Muscle of leg (tissue), 11 donors: Measurements from ENCODE around the gene DNAAF9. TPM values are rescaled to one million over a fixed set of nuclear protein-coding genes. Genes with fewer than 3 reads are reported as not detected.
A peak's percentile ranks its signal among the peaks of the same experiment; 100 is the strongest.

Source experiments
- DNase-seq: peaks from one replicate; pipeline ENCODE4 v3.0.0; 2013
- H3K27ac ChIP-seq: one replicate; pipeline ENCODE4 v1.5.1; 2013; ENCODE audit warnings: mild to moderate bottlenecking, low read length, control low read depth
- H3K27me3 ChIP-seq: one replicate; pipeline ENCODE4 v1.6.1; 2013; ENCODE audit warnings: low read length; ENCODE audit not compliant: control insufficient read depth, insufficient read depth
- H3K36me3 ChIP-seq: one replicate; pipeline ENCODE4 v1.6.1; 2013; ENCODE audit warnings: low read length; ENCODE audit not compliant: control insufficient read depth, insufficient read depth
- H3K4me1 ChIP-seq: one replicate; pipeline ENCODE4 v1.6.1; 2013; ENCODE audit warnings: low read length; ENCODE audit not compliant: control insufficient read depth, insufficient read depth
- H3K4me3 ChIP-seq: one replicate; pipeline ENCODE4 v1.5.1; 2013; ENCODE audit warnings: low read length, control low read depth
- H3K9me3 ChIP-seq: replicated peaks from 2 replicates; pipeline ENCODE4 v1.6.1; 2013; ENCODE audit warnings: low read depth, low read length; ENCODE audit not compliant: control insufficient read depth
- WGBS: methylation state at CpG from one replicate; pipeline ENCODE4 v1.1.5; 2013; ENCODE audit warnings: missing lambda C conversion rate; ENCODE audit not compliant: insufficient coverage; 5-methylcytosine and 5-hydroxymethylcytosine counted together
- polyA plus RNA-seq, 8 donors: library from polyadenylated mRNA; unstranded; fragments of 120-200 nt; gene quantifications; one replicate each; pipeline versions ENCODE4 v1.2.1 to v1.2.3, GENCODE V29; 2013; ENCODE audit warnings: inconsistent platforms in 1 of 8, low replicate concordance in 1 of 8; ENCODE audit not compliant: insufficient read length in 8 of 8, insufficient read depth in 1 of 8
- total RNA-seq: library from RNA; stranded (reverse); fragments of 120-200 nt; gene quantifications from one replicate; pipeline ENCODE4 v1.2.4, GENCODE V29; 2013

The DNAAF9 gene
- total and polyA plus RNA-seq, 9 donors = 12.4 to 16.6 (median 14.4) TPM

GRCh38 chr20:3413393-3413889 is 6.0 kb upstream of the DNAAF9 start:
- H3K27me3 ChIP-seq = peaks cover 3% of the 10 kb centered on the region
- no CpG with 5 or more reads among the region's 4 CpGs for WGBS
- H3K4me3 ChIP-seq = no peak overlapping the region
- DNase-seq = no peak
- no peaks in the 10 kb centered on the region for H3K4me1 ChIP-seq
- H3K9me3 ChIP-seq = no peaks in the 10 kb centered on the region
- H3K27ac ChIP-seq = no peak overlapping the region
- no peaks in the 10 kb centered on the region for H3K36me3 ChIP-seq

- Histone ChIP-seq H3K4me3 (no peak overlapping the region), H3K27me3 (peaks cover 3% of the 10 kb centered on the region), H3K4me1 (peaks cover 4% of the 10 kb centered on the region), H3K36me3 (no peaks in the 10 kb centered on the region), H3K9me3 (no peaks in the 10 kb centered on the region), H3K27ac (no peak overlapping the region)
- DNase-seq = no peak
- no CpG with 5 or more reads among the region's 11 CpGs for WGBS
Measured at GRCh38 chr20:3412600-3413392, 5.3 kb upstream of the DNAAF9 start.

GRCh38 chr20:3410464-3410863 is 3.0 kb upstream of the DNAAF9 start:
- peaks cover 3% of the 10 kb centered on the region for H3K27me3 ChIP-seq
- H3K4me3 ChIP-seq = no peak overlapping the region
- DNase-seq = no peak
- H3K27ac ChIP-seq = no peak overlapping the region
- H3K36me3 ChIP-seq = no peaks in the 10 kb centered on the region
- no CpG with 5 or more reads among the region's 2 CpGs for WGBS
- no peaks in the 10 kb centered on the region for H3K9me3 ChIP-seq
- H3K4me1 ChIP-seq = peaks cover 8% of the 10 kb centered on the region

- no peak overlapping the region for H3K4me3 ChIP-seq
- H3K27me3 ChIP-seq = peaks cover 3% of the 10 kb centered on the region
- H3K9me3 ChIP-seq = no peaks in the 10 kb centered on the region
- no peaks in the 10 kb centered on the region for H3K36me3 ChIP-seq
- peaks cover 8% of the 10 kb centered on the region for H3K4me1 ChIP-seq
- H3K27ac ChIP-seq = no peak overlapping the region
- DNase-seq = no peak
- 93% methylated on average over 6 of the region's 10 CpGs for WGBS
Measured at GRCh38 chr20:3409417-3409816, 1.9 kb upstream of the DNAAF9 start.

DNA sequence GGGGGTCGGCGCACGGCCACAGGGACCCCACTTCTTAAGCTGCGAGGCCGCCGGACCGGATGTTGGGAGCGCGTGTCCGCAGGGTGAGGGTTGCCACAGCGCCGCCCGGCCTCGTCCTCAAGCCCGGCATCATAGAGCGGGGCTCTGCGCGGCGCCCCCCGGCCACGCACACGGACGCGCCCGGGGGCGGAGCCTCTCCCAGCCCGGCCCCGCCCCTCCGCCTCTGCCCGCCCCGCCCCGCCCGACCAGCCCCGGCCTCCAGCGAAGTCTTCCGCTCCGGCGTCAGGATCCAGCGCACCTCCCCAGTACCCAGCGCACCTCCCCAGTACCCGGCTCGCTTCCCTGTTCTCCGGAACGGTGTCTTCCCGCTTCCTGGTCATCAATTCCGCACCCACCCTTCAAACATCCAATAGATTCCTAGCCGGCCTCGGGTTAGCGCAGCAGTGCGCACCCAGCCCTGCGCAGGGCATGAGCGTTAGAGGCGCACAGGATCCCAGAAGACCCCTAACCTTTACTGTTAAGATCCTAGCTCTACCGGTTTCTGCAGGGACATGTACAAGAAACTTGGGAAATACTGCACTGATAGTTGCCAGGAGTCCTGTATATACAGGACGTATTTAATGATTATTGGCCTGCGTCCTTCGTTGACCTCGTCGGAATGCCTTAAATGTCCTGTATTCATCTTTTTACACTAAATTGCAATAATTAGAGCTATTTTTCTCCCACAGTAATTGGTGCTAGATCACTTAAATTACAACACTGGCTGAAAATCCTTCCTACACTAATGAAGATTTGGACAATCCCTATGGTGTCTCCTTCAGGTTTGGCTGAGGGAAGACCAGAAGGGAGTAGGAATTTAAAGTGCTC is 535 bp upstream of the DNAAF9 start:
- peak; percentile 85 for DNase-seq
- 0% methylated on average over 53 of the region's 59 CpGs for WGBS
- Histone ChIP-seq H3K9me3 (no peaks in the 10 kb centered on the region), H3K4me1 (peaks cover 8% of the 10 kb centered on the region), H3K27ac (peak overlapping the region; percentile 86), H3K27me3 (peaks cover 2% of the 10 kb centered on the region), H3K4me3 (peak overlapping the region; percentile 94), H3K36me3 (no peaks in the 10 kb centered on the region)

DNA sequence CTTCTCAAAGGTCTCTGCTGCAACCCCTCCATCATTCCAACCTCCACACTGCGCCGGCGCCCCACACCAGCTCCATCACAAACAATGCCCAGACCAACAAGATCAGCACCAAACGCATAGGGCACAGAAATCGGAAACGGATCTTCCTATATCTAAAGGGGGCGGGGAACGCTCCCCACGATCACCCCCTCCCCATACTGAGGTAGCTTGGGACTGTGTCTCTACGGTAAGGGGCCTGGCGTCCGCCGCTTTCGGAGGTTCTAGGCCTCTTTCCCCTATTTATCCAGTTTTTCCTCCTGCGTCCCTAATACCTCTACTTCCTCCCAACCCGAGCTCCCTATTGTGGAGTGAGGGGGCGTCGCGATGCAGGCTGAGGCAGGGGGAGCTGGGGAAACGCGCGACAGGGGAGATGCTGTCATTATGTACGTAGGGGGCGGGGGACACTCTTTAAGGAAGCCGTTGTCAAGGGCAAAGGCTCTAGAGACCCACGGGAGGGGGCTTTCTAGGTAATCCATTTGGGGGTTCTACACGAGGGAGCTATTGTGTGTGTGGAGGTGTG is 909 bp downstream of the DNAAF9 start:
- Histone ChIP-seq H3K27me3 (no peaks in the 10 kb centered on the region), H3K4me3 (peak overlapping the region; percentile 94), H3K4me1 (peaks cover 8% of the 10 kb centered on the region), H3K27ac (peak overlapping the region; percentile 92), H3K36me3 (no peaks in the 10 kb centered on the region), H3K9me3 (no peaks in the 10 kb centered on the region)
- DNase-seq = peak; percentile 59
- WGBS = 0% methylated on average over 9 of the region's 27 CpGs

DNA sequence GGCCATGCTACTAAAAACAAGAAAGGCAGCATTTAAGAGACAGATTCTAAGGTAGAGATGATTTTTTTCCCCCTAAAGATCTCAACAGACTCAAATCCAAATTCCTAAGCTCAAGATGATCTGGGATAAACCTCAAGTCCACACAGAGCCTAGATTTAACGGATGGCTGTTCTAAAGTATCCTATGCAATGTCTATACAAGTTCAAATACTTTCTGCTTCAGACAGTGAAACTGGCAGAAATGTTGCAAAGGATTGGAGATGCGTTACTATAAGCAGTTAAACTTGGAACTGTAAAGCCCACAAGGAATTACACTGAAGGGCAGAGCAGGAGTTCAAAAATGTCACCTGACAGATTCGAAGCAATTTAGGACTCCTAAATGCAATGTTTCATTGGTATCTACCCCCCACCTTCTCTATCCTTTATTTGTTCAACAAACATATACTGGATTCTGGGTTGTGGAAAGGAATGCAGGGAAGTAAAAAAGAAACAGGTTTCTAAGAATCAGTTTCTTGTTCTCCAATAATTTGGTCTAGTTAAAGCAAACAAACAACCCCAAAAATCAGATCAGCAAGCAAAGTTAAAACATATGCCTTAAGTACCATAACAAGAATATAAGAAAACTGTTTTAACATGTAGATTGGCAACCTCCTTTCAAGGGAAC is 1.6 kb downstream of the DNAAF9 start:
- Histone ChIP-seq H3K4me1 (peaks cover 8% of the 10 kb centered on the region), H3K9me3 (no peaks in the 10 kb centered on the region), H3K27me3 (no peaks in the 10 kb centered on the region), H3K27ac (peak overlapping the region; percentile 92), H3K36me3 (no peaks in the 10 kb centered on the region), H3K4me3 (peak overlapping the region; percentile 94)
- WGBS = 80% methylated on average over 1 of the region's 3 CpGs
- DNase-seq = no peak

GRCh38 chr20:3405139-3405538 is 2.3 kb downstream of the DNAAF9 start:
- no peaks in the 10 kb centered on the region for H3K36me3 ChIP-seq
- no CpG with 5 or more reads among the region's 2 CpGs for WGBS
- H3K9me3 ChIP-seq = no peaks in the 10 kb centered on the region
- DNase-seq = no peak
- no peaks in the 10 kb centered on the region for H3K27me3 ChIP-seq
- no peak overlapping the region for H3K27ac ChIP-seq
- H3K4me1 ChIP-seq = peaks cover 8% of the 10 kb centered on the region
- no peak overlapping the region for H3K4me3 ChIP-seq

DNA sequence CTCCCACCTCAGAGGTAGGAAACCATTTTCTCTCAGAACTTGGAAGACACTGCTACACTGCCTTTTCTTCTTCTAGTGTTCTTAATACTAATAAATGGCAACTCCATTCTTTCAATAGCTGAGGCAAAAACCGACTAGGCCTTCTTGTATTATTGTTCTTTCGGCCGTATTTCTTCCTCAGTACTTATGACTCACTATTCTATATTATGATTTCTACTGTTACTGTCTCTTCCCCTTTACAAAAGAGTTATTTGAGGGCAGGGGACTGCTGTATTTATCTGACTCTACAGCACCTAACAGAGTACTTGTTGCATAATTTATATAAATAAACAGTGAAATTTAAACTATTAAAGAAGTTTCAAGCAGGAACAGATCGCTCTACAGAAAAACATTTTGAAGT is 3.1 kb downstream of the DNAAF9 start:
- DNase-seq = no peak
- H3K4me3 ChIP-seq = no peak overlapping the region
- peaks cover 8% of the 10 kb centered on the region for H3K4me1 ChIP-seq
- WGBS = no CpG with 5 or more reads among the region's 4 CpGs
- no peaks in the 10 kb centered on the region for H3K9me3 ChIP-seq
- H3K27ac ChIP-seq = no peak overlapping the region
- H3K36me3 ChIP-seq = no peaks in the 10 kb centered on the region
- H3K27me3 ChIP-seq = no peaks in the 10 kb centered on the region
